Measurements from ENCODE around the gene NGF.
"Not testable (repeated sequence)": the region's sequence is repeated elsewhere in the genome, so short reads cannot be mapped to it uniquely, and the experiment has no call there.

The NGF gene

GRCh38 chr1:115309504-115309903, 28.5 kb downstream of the NGF start:
- DNase-seq (ENCODE audit: low read depth), result not testable (repeated sequence)

DNA sequence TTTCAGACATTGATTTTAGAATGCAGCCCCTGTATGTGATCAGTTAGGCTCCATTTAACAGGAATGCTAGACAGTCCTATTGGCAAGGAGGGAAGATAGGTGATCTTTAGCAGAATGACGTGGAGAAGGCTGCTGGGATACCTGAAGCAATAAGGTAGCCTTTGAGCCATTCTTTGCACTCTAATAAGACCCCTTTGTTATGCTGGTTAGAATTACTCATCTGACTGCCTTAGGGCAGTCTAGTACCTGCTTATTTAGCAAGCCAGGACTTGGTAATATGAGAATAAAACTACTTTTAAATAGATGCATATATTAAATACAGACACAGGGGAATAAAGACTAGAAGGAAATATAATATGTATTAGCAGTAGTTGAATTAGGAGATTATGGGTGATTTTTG, 29.1 kb downstream of the NGF start:
- DNase-seq (ENCODE audit: low read depth), result no peak

- no peak for DNase-seq (ENCODE audit: low read depth)
These were observed 30.4 kb downstream of the NGF start for GRCh38 chr1:115307661-115308060.

DNA sequence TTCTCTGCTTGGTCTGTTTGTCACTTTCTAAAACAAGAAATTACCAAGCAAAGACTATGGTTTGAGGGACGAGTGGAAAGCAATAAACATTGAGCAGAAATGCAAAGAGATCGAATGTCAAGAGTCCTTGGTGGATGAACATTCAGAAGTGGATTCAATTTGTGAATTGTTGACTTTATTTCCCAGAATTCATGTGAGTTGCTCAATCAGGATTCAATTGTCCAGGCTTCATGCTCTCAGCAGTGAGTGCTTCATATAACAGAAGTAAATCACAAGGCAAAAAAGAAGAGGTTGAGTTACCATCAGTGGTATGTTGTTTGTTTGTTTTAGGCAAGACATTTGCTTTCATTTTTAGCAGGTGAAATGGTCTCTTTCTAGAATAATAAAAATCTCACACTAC, 31.9 kb downstream of the NGF start:
- no peak for DNase-seq (ENCODE audit: low read depth)

- DNase-seq (ENCODE audit: low read depth), result no peak
These were observed 34.7 kb downstream of the NGF start for GRCh38 chr1:115303364-115303763.

GRCh38 chr1:115302390-115302961, 35.6 kb downstream of the NGF start:
- DNase-seq (ENCODE audit: low read depth), result peak; percentile 60

DNA sequence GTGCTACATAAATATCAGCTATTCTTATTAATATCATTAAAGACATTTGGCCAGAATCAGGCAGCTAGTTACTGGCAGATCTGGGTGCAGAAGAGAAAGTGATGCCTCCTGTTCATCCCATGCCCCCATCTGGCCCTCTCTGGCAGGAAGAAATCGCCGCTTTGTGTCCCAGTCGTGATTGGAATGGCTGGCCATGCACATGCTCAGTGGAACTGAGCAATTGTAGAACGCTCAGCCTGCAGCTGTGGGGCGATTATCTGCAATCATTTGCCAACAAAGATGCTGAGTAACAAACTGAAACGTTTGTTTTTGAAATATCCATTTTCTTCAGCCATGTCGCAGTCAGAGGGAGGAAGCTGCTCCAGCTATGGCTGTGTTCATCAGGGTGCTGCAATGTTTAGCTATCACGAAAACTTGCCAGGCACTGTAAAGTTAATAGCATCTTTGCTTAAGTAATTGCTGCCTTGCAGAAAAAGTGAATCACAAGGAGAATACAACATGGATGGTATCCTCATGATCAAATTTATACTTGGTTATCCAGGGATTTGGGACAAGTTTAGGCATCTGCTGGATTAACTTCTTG, 36.5 kb downstream of the NGF start:
- DNase-seq (ENCODE audit: low read depth), result no peak

- no peak for DNase-seq (ENCODE audit: low read depth)
These were observed 37.8 kb downstream of the NGF start for GRCh38 chr1:115300087-115300876.

DNA sequence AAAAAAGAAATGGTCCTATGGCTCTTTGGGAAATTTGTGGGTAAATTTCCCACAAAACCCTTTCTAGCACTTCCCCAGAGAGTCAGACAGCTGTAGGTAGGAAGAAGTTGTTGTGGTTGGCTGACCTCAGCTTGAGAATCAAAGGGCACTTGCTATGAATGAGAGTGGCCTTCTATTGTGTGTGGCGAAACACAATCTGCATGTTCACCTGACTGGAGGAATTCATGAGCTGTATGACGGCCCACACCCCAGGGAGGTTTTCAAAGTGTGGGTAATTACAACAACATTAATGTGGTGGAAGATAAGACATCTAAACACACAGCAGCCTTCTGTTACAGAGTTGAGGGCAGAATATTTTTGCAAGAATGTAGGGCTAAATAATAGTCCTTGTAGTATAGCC, 38.8 kb downstream of the NGF start:
- DNase-seq (ENCODE audit: low read depth), result no peak

GRCh38 chr1:115296981-115297380, 41.1 kb downstream of the NGF start:
- DNase-seq (ENCODE audit: low read depth), result peak; percentile 50

DNA sequence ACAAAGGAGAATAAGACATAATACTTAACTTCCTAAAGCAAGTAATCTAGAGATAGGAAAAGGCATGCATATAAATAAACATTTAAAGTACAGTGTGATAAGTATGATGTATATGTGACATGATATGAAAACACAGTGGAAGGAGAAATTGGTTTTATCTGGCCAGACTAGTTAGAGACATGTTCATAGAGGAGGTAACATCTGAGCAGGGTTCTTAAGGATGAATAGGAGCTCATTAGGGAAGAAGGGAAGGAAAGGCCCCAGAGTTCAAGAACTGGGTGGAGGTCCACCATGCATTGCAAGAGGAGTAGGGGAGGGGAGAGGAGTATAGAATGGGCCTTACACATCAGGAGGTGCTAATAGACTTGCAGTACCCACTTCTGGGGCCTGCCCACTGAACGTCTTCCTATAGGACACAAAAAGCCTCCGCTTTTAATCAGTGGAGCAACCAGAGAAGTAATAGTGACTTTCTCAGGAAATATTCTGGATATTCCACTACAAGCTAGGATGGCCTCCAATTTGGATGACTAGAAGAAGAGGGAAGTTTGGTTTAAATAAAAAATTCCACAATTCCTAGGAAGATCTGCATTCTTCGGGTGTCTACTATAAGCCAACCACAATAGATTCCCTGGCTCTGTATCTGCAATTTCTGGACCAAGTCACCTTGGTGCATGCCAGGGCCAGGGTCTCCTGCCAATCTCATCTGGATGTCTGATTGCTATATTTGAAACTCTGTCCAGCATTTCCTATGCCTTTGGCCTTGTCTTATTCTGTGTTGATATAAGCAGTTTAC, 41.9 kb downstream of the NGF start:
- no peak for DNase-seq (ENCODE audit: low read depth)

DNA sequence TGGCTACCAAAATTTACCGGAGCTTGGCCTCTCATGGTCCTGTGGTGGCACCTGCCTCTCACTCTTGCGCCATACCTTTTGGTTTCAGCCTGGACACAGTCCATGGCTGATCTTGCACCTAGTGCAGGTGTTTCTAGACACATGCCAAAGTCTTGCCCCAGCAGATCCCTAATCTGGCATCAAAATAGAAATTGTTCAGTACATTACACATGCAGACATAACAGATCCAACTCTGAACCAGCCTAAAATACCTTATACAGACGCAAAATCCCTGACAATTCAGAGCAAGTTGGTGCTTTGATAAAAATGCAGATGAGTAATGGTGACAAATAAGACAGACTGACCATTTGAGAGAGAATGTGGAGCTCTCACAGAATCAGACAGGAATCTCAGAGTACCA, 44.1 kb downstream of the NGF start:
- DNase-seq (ENCODE audit: low read depth), result no peak

GRCh38 chr1:115293006-115293405, 45.0 kb downstream of the NGF start:
- DNase-seq (ENCODE audit: low read depth), result no peak

- no peak for DNase-seq (ENCODE audit: low read depth)
These were observed 46.3 kb downstream of the NGF start for GRCh38 chr1:115291741-115292140.

- DNase-seq (ENCODE audit: low read depth), result no peak
These were observed 48.1 kb downstream of the NGF start for GRCh38 chr1:115289940-115290339.

- no peak for DNase-seq (ENCODE audit: low read depth)
These were observed 49.4 kb downstream of the NGF start for GRCh38 chr1:115288591-115289198.

DNA sequence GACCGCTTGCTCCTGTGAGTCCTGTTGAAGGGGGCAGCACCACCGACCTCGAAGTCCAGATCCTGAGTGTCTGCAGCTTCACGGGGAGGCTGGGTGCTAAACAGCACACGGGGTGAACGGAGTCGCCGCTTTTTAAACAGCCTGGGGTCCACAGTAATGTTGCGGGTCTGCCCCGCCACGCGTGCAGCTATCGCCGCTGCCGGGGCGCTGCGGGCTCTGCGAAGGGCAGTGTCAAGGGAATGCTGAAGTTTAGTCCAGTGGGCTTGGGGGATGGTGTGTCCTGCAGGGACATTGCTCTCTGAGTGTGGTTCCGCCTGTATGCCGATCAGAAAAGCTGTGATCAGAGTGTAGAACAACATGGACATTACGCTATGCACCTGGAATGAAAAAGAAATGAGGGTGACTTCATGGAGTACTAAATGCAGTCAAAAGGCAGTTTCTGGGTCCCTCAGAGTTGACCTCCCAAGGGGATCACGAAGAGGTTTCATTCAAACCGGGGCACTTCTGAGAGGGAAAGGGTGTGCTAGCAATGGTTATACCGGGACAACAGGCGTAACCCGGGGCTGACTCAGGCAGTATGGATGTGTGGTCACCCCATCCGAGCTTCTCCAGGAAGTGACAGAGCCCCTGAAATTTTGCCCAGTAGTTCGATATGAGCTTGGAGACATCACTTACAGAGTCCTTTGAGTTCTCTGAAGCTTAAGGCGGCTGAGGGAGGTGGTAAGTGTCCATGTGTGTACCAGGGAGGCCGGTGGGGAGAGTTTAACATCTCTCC, 51.4 kb downstream of the NGF start:
- no peak for DNase-seq (ENCODE audit: low read depth)

GRCh38 chr1:115284209-115284608, 53.8 kb downstream of the NGF start:
- no peak for DNase-seq (ENCODE audit: low read depth)

DNA sequence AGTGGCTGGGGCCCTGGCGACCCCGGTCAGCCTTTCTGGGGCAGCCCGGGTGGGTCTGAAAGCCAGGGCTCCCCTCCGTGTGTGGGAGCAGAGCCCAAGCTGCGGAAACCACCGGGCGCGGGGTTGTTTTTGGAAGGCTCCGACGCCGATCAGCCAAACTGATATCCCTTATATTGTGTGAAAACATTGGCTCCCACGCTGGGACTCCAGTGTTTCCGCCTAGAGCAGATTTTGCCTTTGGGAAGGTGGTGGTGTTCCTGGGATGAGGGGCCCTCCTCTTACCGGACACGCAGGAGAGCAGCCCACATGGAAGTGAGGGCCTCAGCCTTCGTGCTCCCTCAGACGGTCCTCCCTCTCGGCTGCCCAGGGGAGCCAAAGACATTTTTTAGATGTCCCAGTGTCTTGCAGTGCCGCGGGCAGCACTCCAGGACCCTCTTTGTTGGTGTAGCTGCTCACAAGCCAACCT, 54.3 kb downstream of the NGF start:
- no peak for DNase-seq (ENCODE audit: low read depth)

- no peak for DNase-seq (ENCODE audit: low read depth)
These were observed 54.8 kb downstream of the NGF start for GRCh38 chr1:115283249-115283648.

DNA sequence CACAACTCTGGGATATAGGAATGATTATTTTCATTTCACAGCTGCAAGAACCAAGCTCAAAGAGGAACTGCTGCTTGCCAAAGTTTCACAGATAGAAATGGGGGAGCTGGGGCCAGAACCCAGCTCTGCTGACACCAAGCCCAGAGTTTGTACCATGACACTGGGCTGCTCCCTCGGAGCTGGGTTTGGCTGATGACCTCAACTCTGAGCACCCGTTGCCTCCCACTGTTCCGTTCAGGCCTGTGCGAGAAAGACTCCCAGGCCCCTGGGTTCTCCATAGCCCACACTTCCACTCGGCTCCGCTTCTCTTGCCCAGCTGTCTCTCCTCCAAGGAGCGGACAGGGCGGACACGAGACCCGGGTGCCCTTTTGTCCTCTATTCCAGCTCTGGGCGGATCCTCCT, 55.2 kb downstream of the NGF start:
- DNase-seq (ENCODE audit: low read depth), result no peak
